K562 (cell line): ENCODE results near the gene SPRTN. TPM values are rescaled to one million over a fixed set of nuclear protein-coding genes. Genes with fewer than 3 reads are reported as not detected.

Experiments
- ATAC-seq: fragments of 200-7000 bp; cut with Tn5 transposase; 3 replicates; pipeline ENCODE4 v1.9.1; 2020; ENCODE audit warnings: moderate library complexity
- BruUV-seq: library from RNA; stranded (reverse); fragments of 400-500 nt; replicated peaks from 2 replicates; lab custom pipeline; 2021; lab: Mats Ljungman, UMichigan
- CTCF ChIA-PET: fragments of 300-600 bp; formaldehyde crosslinking; extraction: SDS; loops from one replicate; lab custom pipeline; 2021; ENCODE audit warnings: low intra/inter-chr PET ratio; lab: Yijun Ruan, JAX
- POLR2A ChIA-PET: fragments of 300-600, 350-650 bp; sonication (Branson Sonifier 250); formaldehyde crosslinking; extraction: SDS; loops from one replicate; lab custom pipeline; 2021; ENCODE audit warnings: antibody characterized with exemption, inconsistent platforms; lab: Yijun Ruan, JAX
- DNase-seq, 4 experiments: peaks; one replicate each; pipeline versions ENCODE4 v3.0.0 to v3.0.0-alpha.2; 2011 to 2018; ENCODE audit warnings: low spot score in 3 of 4, mixed read lengths in 3 of 4; ENCODE audit errors: extremely low read depth in 1 of 4
- FAIRE-seq: peaks from 2 replicates; lab custom pipeline; 2011; peaks lifted over from hg19 to GRCh38; lab: Jason Lieb, UNC
- H2AFZ ChIP-seq: 2 replicates; pipeline ENCODE4 v1.6.0; 2011; ENCODE audit warnings: low read depth, low read length, control low read depth, inconsistent platforms
- H3K27ac ChIP-seq: fragments of 200-600 bp; 3 replicates; pipeline ENCODE4 v1.8.0; 2011; ENCODE audit warnings: low read depth, mild to moderate bottlenecking, control low read depth, inconsistent platforms, low read length, moderate library complexity, mixed read lengths; ENCODE audit errors: extremely low read depth
- H3K27me3 ChIP-seq, 2 experiments: fragments of 300-600 bp in 1 of 2; 2 replicates in 1 of 2; 3 replicates in 1 of 2; pipeline versions ENCODE4 v1.6.0 to v1.8.0; 2011; ENCODE audit warnings: inconsistent platforms in 2 of 2, low read length in 2 of 2, mild to moderate bottlenecking in 1 of 2, mixed read lengths in 1 of 2, moderate library complexity in 1 of 2; ENCODE audit not compliant: control insufficient read depth in 2 of 2, insufficient read depth in 2 of 2
- H3K36me3 ChIP-seq: fragments of 300-600 bp; 3 replicates; pipeline ENCODE4 v1.8.0; 2011; ENCODE audit warnings: mild to moderate bottlenecking, low read length, inconsistent platforms; ENCODE audit not compliant: control insufficient read depth, insufficient read depth
- H3K4me1 ChIP-seq, 2 experiments: fragments of 200-600 bp in 1 of 2; replicated peaks in 1 of 2; 2 replicates in 1 of 2; 3 replicates in 1 of 2; pipeline versions ENCODE4 v1.5.1 to v1.8.0; 2011; ENCODE audit warnings: inconsistent platforms in 2 of 2, low read length in 2 of 2, mild to moderate bottlenecking in 1 of 2, mixed read lengths in 1 of 2, moderate library complexity in 1 of 2; ENCODE audit not compliant: control insufficient read depth in 2 of 2, insufficient read depth in 2 of 2
- H3K4me2 ChIP-seq: 2 replicates; pipeline ENCODE4 v1.6.1; 2011; ENCODE audit warnings: low read length, control low read depth, inconsistent platforms, mixed read lengths; ENCODE audit not compliant: insufficient read depth
- H3K4me3 ChIP-seq: fragments of 200-600 bp; sonication (generic), shearing (Covaris generic); 2 replicates; pipeline ENCODE4 v1.5.1; 2016; ENCODE audit warnings: control low read depth, inconsistent platforms
- H3K79me2 ChIP-seq: fragments of 200-600 bp; 3 replicates; pipeline ENCODE4 v1.8.0; 2011; ENCODE audit warnings: low read length, inconsistent platforms; ENCODE audit not compliant: control insufficient read depth, insufficient read depth
- H3K9ac ChIP-seq, 2 experiments: 2 replicates each; pipeline versions ENCODE4 v1.6.0 to v1.6.1; 2011; ENCODE audit warnings: low read depth in 2 of 2, low read length in 2 of 2, control low read depth in 1 of 2, inconsistent platforms in 1 of 2, mild to moderate bottlenecking in 1 of 2, mixed read lengths in 1 of 2; ENCODE audit not compliant: insufficient read depth in 1 of 2
- H3K9me1 ChIP-seq: one replicate; pipeline ENCODE4 v1.6.0; 2011; ENCODE audit warnings: inconsistent platforms, mild to moderate bottlenecking, low read length, moderate library complexity; ENCODE audit not compliant: control insufficient read depth, insufficient read depth
- H3K9me3 ChIP-seq: replicated peaks from 2 replicates; pipeline ENCODE4 v1.5.1; 2011; ENCODE audit warnings: low read depth, low read length, inconsistent platforms; ENCODE audit not compliant: control insufficient read depth, insufficient read depth
- H4K20me1 ChIP-seq: replicated peaks from 2 replicates; pipeline ENCODE4 v1.6.1; 2011; ENCODE audit warnings: low read length, inconsistent platforms, mixed read lengths; ENCODE audit not compliant: control insufficient read depth, insufficient read depth
- CREB5 ChIP-seq: fragments of 250-450 bp; sonication (Bioruptor Pico); IDR thresholded peaks from 2 replicates; pipeline ENCODE4 v1.5.0; 2020; ENCODE audit warnings: mild to moderate bottlenecking
- DEAF1 ChIP-seq: fragments of 450-650 bp; formaldehyde crosslinking; IDR thresholded peaks from 2 replicates; pipeline ENCODE4 v1.4.0; 2020; ENCODE audit warnings: mild to moderate bottlenecking, moderate library complexity
- ETV5 ChIP-seq: sonication (generic); formaldehyde crosslinking; IDR thresholded peaks from 2 replicates; pipeline ENCODE4 v1.4.0; 2020; ENCODE audit warnings: low read depth, mild to moderate bottlenecking, missing genetic modification reagents
- IRF9 ChIP-seq: fragments of 450-650 bp; IDR thresholded peaks from 2 replicates; pipeline ENCODE4 v1.6.1; 2016; ENCODE audit warnings: missing biosample characterization, missing genetic modification characterization
- MLLT1 ChIP-seq, 2 experiments: fragments of 450-650 bp; IDR thresholded peaks; 2 replicates each; pipeline ENCODE4 v1.6.1; 2016
- MXD1 ChIP-seq: fragments of 250-450 bp; sonication (Bioruptor Pico); IDR thresholded peaks from 2 replicates; pipeline ENCODE4 v1.8.0; 2021; ENCODE audit warnings: borderline replicate concordance, mild to moderate bottlenecking, moderate library complexity; ENCODE audit not compliant: poor library complexity, severe bottlenecking
- SOX6 ChIP-seq: fragments of 450-650 bp; IDR thresholded peaks from 2 replicates; pipeline ENCODE4 v1.6.1; 2014; ENCODE audit warnings: mild to moderate bottlenecking
- TAF15 ChIP-seq: fragments of 200-400 bp; formaldehyde crosslinking; IDR thresholded peaks from 2 replicates; pipeline ENCODE4 v1.6.1; 2017; ENCODE audit warnings: mild to moderate bottlenecking, low read depth, low read length, moderate library complexity
- ZNF512 ChIP-seq: IDR thresholded peaks from 2 replicates; pipeline ENCODE4 v1.6.1; 2016; ENCODE audit warnings: missing genetic modification characterization, missing compliant biosample characterization
- WGBS: fragments of 100-300 bp; shearing (Covaris generic); methylation state at CpG from one replicate; pipeline ENCODE4 v1.1.6; 2016; ENCODE audit warnings: low coverage, mixed read lengths; ENCODE audit not compliant: insufficient coverage; ENCODE audit errors: missing lambda C conversion rate; 5-methylcytosine and 5-hydroxymethylcytosine counted together
- in situ Hi-C: fragments of 300-500 bp; cut with MboI; formaldehyde crosslinking; loops from 4 replicates; pipeline ENCODE4 v1.15.0; 2018; ENCODE audit warnings: inconsistent platforms, mixed read lengths
- intact Hi-C: fragments of 100-400 bp; cut with micrococcal nuclease; formaldehyde crosslinking; loops from 2 replicates; pipeline ENCODE4 v1.14.2; 2022
- polyA plus RNA-seq, 8 experiments: library from polyadenylated mRNA; depleted of rRNA in 4 of 8; stranded (reverse) in 5 of 8; unstranded in 3 of 8; fragments of >200 nt; fragmentation: Nextera tagmentation in 2 of 8; fragmentation: Illumina TruSeq in 1 of 8; extraction: Ambion mirVana in 2 of 8; extraction: Trizol in 1 of 8; gene quantifications; 2 replicates each; pipeline versions ENCODE4 v1.2.1 to v1.2.3, GENCODE V29; 2011 to 2014; ENCODE audit warnings: inconsistent platforms in 1 of 8, missing spikeins in 1 of 8
- total RNA-seq, 7 experiments: library from RNA; depleted of rRNA in 6 of 7; stranded (reverse); fragments of >200 nt in 6 of 7; fragmentation: Illumina TruSeq in 2 of 7; extraction: Trizol in 2 of 7; gene quantifications; 2 replicates each; pipeline versions ENCODE4 v1.2.1 to v1.2.3, GENCODE V29; 2011 to 2021; ENCODE audit warnings: low replicate concordance in 1 of 7

SPRTN gene
- total and polyA plus RNA-seq, 9 of the 15 experiments (the other 6 are each of a cell fraction or from before 2014, with no cell fraction given) = 8.1 to 32.5 (median 21.2) TPM

- TF ChIP-seq DEAF1 (CRISPR knock-in tag) = 0 out of 2 replicates have a peak, but pooled peaks have one; percentile 9
- no peak for TF ChIP-seq ETV5 (CRISPR knock-in tag)
- TF ChIP-seq SOX6 = 0 out of 2 replicates have a peak, but pooled peaks have one; percentile 35
- TF ChIP-seq CREB5 (CRISPR knock-in tag) = no peak
- no peak for TF ChIP-seq TAF15
Measured at GRCh38 chr1:231334079-231334666, 3.9 kb upstream of the SPRTN start (continued).

- peak overlapping the region; percentile 12 for H3K4me3 ChIP-seq
- POLR2A ChIA-PET = interaction anchor here (0.6 to 3.2 kb wide), 4 partner anchors 10 to 257 kb away, joined by 3 to 17 read pairs (median 4); no protein-coding TSS in a partner anchor
Measured at GRCh38 chr1:231334952-231335351, 3.1 kb upstream of the SPRTN start.

More at GRCh38 chr1:231334952-231335351, 3.1 kb upstream of the SPRTN start:
- FAIRE-seq = no peak
- CTCF ChIA-PET = no interaction called here
- DNase-seq = peak in 1 of 4 experiments; percentile 22
- in situ Hi-C loops = no loop called here
- no TSS peak for BruUV-seq
- Histone ChIP-seq H3K27ac (no peak overlapping the region), H3K4me1 (peaks cover 21 to 30% of the 10 kb centered on the region in 2 experiments; a peak in 4 of 5 replicates), H3K9ac (peak overlapping the region in 1 of 2 experiments; percentile 77; a peak in 3 of 4 replicates), H3K4me2 (peak overlapping the region; percentile 29), H3K27me3 (no peaks in the 10 kb centered on the region), H3K36me3 (peaks cover 17% of the 10 kb centered on the region), H2AFZ (no peak overlapping the region), H4K20me1 (peaks cover 15% of the 10 kb centered on the region), H3K79me2 (peaks cover 70% of the 10 kb centered on the region), H3K9me3 (no peaks in the 10 kb centered on the region), H3K9me1 (no peaks in the 10 kb centered on the region)
- ATAC-seq = no peak
- 15% methylated on average over 5 of the region's 6 CpGs for whole genome bisulfite sequencing
- TF ChIP-seq IRF9 (tag) (no peak), ZNF512 (0 out of 2 replicates have a peak, but pooled peaks have one; percentile 30), MXD1 (no peak), MLLT1 (IDR thresholded peaks at IDR 0.05) (0 out of 4 replicates have a peak, but pooled peaks of 1 of the 2 experiments have one; percentile 16)
- intact Hi-C loops = loop anchor here (2.0 to 10.0 kb wide), 2 partner anchors 94 to 350 kb away; partner anchors contain the start of gene GNPAT
